PC-9 (cell line): ENCODE measurements around the gene NET1.

Source experiments
- EZH2 ChIP-seq: fragments of 200-600 bp; sonication (generic); IDR thresholded peaks from 2 replicates; pipeline ENCODE4 v1.8.0; 2017; ENCODE audit warnings: antibody characterized with exemption, low read depth
- TF ChIP-seq, protein P1 (sequence below): fragments of 200-600 bp; sonication (generic); conservative IDR thresholded peaks from 2 replicates; pipeline ENCODE4 v1.6.1; 2017; ENCODE audit warnings: mixed run types, antibody characterized with exemption, mild to moderate bottlenecking, moderate library complexity

DNA sequence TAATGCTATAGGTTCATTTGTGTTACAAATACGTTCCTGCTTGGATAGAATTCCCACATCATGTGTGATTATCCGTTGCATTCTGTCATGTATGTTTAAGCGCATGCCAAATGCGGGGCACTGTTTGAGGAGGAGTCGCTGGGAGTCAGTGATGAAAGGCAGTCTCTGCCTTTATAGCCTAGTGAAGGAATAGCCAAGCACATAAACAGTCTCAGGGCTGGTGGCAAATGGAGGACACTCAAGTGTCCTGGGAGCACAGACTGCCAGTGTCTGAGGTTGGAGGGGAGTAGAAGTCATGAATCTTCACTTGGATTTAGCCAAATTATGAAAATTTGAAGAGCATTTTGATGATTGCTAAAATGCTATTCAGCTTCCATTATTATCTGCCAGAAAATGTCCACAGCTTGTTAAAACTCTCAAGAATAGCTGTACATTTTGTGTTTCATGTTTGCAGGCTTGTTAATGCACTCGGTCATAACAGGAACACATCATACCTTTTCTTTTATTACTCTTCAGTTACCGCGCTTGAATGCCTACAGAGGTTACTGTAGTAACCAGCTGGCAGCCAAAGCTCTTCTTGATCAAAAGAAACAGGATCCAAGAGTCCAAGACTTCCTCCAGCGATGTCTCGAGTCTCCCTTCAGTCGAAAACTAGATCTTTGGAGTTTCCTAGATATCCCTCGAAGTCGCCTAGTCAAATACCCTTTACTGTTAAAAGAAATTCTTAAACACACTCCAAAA lies 41.6 kb downstream of the NET1 start:
- TF ChIP-seq, protein P1, sequence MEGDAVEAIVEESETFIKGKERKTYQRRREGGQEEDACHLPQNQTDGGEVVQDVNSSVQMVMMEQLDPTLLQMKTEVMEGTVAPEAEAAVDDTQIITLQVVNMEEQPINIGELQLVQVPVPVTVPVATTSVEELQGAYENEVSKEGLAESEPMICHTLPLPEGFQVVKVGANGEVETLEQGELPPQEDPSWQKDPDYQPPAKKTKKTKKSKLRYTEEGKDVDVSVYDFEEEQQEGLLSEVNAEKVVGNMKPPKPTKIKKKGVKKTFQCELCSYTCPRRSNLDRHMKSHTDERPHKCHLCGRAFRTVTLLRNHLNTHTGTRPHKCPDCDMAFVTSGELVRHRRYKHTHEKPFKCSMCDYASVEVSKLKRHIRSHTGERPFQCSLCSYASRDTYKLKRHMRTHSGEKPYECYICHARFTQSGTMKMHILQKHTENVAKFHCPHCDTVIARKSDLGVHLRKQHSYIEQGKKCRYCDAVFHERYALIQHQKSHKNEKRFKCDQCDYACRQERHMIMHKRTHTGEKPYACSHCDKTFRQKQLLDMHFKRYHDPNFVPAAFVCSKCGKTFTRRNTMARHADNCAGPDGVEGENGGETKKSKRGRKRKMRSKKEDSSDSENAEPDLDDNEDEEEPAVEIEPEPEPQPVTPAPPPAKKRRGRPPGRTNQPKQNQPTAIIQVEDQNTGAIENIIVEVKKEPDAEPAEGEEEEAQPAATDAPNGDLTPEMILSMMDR = no peak
- TF ChIP-seq EZH2 = no peak
